GM08714 (cell line): ENCODE data around the gene RASAL3.
"Not testable (repeated sequence)": the region's sequence is repeated elsewhere in the genome, so short reads cannot be mapped to it uniquely, and the experiment has no call there.

ENCODE experiments used
- H3K4me3 ChIP-seq: fragments of 200-500 bp; sonication (Bioruptor generic); 2 replicates; pipeline ENCODE4 v1.5.1; 2014; ENCODE audit warnings: mild to moderate bottlenecking, low read length, inconsistent platforms
- ZNF274 ChIP-seq: IDR thresholded peaks from 2 replicates; pipeline ENCODE4 v1.6.1; 2012; ENCODE audit warnings: mild to moderate bottlenecking, low read depth, low read length

Gene RASAL3

DNA sequence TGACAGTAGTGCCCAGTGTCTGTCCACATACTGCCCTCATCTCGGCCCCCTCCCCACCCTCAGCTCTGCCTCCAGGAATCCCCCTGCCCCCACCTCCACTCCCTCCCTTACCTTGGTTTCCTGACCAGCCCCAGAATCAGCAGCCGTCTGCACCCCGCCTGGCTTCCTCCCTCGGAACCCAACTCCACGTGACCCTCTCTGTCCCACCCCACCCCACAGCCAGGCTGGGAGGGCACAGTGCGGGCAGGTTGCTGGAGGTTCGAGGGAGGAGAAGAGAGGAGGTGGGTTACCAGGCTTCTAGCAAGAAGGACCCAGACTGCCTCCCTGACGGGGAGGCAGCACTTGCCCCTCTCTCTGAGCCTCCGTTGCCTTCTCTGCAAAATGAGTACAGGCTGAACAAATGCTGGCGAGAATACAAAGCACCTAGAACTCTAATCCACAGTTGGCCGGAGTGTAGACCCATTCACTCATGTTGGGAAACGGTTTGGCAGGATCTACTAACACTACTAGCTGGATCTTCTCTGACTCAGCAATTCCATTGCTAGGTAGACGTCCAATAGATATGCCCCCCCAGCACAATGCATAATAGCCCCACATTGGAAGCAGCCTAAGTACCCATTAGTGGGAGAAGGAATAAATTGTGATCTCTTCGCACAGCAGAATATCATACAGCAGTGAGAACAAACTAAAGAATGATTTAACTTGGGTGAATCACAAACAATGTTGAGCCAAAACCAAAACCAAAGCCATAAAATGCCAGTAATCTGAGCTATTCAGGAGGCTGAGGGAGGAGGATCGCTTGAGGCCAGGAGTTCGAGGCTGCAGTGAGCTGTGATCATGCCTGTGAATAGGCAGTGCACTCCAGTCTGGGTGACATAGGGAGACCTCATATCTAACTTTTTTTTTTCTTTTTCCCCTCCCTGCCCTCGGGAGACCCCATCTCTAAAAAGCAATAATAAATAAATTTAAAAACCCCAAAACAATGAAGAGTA is at the start of gene RASAL3:
RASAL3 (minus strand) TSS at position 151 of the 992 bp plus-strand sequence. CDS start 186 bp downstream, outside the sequence.
- H3K4me3 ChIP-seq: peak within 1 kb of the TSS; percentile 80
- no peak for TF ChIP-seq ZNF274

DNA sequence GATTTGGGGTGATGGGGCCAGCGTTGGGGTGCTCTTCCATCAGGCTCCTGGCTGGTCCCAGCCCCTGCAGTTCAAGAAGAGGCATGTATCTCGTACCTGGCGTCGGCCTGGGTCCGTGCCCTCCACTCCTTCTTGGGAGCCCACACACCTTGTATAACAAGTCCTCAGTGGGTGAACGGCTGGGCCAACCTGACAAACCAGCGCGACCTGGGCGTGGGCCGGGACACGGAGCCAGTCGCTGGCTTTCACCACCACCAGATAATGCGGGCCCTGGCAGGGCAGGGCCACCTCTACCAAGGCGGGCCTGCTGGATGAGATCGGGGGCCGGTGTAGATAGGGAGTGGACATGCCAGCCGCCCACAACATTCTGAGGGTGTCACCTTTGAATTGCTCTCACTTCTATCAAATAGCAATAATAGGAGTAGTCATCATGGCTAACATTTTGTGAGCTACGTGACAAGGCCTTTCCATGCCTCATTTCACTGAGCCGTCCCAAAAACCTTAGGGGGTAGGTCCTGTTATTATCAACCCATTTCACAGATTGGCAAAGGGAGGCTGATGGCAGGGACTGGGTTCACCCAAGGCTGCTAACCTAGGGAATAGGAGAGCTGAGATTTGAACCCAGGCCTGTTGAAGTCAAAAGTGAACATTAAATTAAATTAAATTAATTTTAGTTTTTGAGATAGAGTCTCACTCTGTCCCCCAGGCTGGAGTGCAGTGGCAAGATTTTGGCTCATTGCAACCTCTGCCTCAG is 47.5 kb upstream of the RASAL3 start:
- TF ChIP-seq ZNF274: no peak
- no peak overlapping the region for H3K4me3 ChIP-seq

DNA sequence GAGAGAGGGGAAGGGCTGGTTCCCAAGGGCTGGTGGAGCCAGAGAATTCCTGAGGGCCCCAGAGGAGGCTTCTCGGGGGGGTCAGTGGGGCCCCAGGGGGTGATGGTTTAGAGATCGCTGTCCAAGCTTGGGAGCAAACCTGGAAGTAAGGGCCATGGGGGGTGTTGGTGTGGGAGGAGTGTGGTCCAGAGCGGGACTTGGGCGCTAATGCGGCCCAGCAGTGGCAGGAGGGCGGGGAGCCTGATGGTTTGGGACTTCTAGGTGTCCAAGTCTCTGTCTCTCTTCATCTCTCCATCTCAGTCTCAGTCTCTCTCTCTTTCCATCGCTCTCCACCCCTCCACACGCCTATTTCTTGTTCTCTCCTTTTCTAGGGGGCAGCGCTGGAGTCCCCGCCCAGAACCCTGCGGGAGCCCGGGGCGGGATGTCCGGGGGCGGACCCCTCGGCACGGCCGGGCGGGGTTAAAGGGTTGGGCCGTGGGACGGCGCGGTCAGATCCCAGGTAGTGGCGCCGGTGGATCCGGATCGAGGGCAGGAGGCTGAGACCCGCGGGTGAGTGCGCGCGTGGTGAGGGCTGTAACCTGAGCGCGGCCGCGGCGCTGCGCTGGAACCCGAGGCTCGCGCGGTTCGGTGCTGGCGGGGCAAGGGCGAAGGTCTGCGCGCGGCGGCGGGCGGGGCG is 43.8 kb upstream of the RASAL3 start, which contains the start of gene CYP4F22:
CYP4F22 (plus strand) TSS at position 491 of the 676 bp plus-strand sequence. CDS start 16,812 bp downstream, outside the sequence.
- no peak within 1 kb of the TSS for H3K4me3 ChIP-seq
- no peak for TF ChIP-seq ZNF274

DNA sequence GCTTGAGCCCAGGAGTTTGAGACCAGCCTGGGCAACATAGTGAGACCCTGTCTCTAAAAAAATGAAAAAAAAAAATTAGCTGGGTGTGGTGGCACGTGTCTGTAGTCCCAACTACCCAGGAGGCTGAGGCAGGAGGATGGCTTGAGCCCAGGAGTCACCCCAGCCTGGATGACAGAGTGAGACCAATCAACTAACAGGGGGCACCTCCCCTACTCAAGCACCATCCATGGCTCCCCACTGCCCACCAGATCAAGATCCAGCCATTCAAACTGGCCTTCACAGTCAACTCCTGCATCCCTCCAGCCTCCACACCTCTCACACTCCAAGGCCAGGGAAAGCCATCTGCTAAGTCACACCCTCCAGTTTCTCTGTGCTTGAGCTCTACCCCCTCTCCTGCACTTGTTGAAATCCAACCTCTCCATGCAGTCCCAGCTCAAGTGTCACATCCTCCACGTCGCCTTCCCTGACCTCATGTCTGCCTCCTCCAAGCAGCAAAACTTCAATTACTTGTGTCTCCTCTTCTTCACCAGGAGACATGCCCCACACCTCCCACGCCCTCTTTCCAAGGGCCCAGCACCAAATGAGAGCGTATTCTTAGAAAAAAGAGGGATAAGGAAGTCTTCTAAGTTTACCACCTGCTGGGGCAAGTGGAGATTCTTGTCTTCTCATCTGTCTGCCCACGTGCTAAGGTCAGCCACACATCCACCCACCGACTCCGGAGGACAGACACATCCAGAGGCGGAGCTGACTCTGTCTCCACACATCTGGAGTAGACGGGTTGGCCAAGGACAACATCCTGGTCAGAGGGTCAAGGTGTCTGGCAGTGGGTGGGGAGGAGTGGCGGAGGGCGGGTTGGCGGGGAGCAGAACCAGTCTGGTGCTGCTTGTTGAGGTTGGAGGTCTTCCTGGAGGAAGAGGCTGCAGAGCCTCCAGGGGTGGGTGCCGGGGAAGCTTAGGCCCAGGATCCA is 43.0 kb upstream of the RASAL3 start:
- no peak for TF ChIP-seq ZNF274
- no peak overlapping the region for H3K4me3 ChIP-seq

DNA sequence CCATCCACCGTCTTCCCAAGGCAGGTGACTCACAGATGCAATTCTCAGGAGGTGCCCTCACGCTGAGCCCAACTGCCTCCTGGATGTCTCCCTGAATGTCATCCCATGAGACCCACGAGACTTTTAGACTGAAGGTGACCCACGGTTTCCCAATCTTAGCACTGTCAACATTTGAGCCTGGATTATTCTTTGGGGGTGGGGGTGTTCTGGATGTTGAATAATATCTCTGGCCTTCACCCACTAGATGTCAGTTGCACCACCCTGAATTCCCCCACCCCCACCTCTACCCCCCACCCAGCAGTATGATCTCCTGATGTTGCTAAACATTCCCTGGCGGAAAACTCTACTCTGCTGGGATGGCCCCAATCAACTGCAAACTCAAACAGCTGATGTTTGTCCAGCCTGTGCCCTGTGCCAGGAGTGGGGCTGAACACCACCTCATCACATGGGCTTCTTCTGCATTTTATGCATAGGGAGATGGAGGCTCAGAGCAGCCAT is 41.8 kb upstream of the RASAL3 start:
- H3K4me3 ChIP-seq: no peak overlapping the region
- no peak for TF ChIP-seq ZNF274

DNA sequence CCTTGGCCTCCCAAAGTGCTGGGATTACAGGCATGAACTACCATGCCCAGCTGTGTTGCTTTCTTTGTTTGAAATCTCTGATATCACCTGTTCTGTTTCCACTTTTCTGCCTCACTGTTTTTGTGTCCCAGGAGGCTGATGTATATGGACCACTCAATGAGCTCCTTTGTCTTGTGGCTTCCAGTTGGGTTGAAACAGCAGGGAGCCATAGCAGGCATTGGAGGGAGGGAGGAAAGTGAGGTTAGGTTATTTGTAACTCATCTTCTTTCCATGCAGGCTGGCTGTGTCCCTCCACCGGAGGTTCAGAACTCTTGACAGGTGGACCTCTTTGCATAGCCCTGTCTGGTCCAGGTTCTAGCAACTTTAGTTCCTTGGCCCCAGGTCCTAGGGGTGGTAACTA is 37.9 kb upstream of the RASAL3 start:
- no peak for TF ChIP-seq ZNF274
- H3K4me3 ChIP-seq: no peak overlapping the region

DNA sequence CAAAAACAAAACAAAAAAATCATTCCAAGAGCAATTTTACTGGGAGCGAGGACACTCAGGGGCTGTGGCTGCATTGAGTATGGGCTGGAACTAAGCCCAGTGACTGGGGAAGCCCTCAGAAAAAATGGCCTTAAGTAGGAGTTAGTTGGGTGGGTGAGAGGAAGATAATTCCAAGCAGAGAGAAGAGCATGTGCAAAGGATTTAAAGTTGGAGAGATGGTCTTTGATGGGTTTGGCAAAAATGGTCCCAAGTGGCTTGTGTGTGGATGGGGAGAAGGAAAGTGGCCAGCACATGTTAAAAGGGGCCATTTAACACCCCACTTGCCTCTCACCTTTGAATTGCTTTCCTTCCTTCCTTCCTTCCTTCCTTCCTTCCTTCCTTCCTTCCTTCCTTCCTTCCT is 37.3 kb upstream of the RASAL3 start:
- TF ChIP-seq ZNF274: no peak

DNA sequence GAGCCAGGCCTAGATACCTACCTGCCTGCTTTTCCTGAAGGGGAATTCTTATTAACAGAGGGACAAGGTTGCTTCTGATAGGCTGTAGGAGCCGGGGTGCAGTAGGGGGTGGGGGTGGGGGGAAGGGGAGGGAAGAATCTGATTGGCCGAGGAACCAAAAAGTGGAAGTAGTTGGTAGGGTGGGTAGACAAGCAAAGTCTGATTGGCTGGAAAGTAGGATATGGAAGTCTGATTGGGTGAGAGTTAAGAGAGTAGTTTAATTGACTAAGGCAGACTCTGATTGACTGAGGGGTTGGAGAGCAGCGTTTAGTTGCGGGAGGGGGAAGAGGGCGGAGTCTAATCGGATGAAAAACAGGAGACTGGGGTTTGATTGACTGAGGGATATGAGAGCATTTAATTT is 34.6 kb upstream of the RASAL3 start:
- H3K4me3 ChIP-seq: no peak overlapping the region
- no peak for TF ChIP-seq ZNF274

More for the DNA sequence above, 37.3 kb upstream of the RASAL3 start:
- H3K4me3 ChIP-seq: no peak overlapping the region

DNA sequence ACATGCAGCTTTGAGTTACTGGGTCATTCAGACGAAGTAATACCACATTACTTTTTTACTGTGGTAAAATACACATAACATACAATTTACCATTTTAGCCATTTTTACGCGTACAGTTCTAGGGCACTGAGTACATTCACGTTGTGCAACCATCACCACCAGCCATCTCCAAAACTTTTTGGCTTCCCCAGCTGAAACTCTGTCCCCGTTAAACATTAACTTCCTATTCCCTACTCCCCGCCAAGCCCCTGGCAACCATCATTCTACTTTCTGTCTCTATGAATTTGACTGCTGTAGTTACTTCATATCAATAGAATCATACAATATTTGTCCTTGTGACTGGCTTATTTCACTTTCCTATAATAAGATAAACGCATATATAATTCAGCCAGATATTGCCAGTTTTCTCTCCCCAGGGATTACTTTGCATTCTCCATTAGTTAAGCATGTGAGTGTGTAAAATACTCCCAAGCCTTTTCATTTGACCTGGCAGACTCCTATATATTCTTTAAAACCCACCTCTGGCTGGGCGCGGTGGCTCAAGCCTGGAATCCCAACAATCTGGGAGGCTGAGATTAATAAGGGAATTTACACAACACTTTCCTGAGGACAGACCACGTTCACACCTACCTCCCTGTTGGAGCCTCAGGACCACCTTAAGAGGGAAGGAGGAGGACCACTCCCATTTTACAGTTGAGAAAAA is 34.0 kb upstream of the RASAL3 start:
- TF ChIP-seq ZNF274: no peak
- no peak overlapping the region for H3K4me3 ChIP-seq

DNA sequence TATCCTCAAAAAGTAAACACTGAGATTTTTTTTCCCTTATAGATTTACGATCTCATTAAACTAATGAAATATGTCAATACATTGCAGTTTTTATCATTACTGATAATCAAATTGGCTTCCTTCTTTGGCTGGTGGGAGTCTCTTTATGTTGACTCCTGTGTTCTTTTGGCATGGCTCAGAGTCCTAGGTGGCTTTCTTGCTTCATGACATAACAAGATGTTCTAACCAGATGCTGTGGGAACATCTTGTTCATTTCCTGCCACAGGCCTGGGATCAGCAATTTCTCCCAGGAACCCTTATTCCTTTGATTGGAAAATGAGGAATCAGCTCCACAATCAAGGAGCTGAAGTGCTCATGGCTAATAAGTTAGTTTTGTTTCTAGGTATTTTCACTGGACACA is 30.8 kb upstream of the RASAL3 start:
- no peak overlapping the region for H3K4me3 ChIP-seq
- TF ChIP-seq ZNF274: no peak

DNA sequence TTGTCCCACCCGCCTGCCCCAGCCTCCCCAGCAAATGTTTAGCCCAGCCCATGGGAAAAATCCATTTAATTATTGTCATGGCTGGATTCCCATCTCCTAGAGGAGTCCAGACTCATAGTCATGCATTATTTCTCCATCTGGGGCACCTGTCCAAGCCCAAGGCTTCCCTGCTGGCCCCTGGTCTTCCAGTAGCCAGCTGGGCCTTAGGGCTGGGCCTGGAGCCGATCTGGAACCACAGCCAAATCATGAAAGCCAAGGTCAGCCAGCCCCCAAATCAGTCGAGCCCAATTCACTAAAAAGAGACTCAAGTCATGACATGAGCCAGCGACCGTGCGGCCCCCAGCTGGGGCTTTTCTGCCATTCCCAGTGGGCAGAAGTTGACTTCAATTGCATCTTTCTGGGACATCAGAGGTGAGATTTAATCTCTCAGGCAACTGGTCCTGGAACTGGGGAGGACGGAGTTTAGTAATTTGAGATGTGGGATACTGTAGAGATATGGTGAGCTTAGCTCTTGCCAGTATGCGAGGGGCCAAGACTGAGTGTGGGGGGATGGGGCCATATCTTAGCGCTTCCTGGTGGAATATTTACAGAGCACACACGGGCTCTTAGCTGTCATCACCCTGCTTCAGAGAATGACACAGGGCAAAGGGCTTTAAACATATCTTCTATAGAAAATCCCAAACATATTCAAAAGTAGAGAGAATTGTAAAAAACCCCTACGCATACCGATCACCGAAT is 24.3 kb upstream of the RASAL3 start:
- H3K4me3 ChIP-seq: no peak overlapping the region
- no peak for TF ChIP-seq ZNF274

DNA sequence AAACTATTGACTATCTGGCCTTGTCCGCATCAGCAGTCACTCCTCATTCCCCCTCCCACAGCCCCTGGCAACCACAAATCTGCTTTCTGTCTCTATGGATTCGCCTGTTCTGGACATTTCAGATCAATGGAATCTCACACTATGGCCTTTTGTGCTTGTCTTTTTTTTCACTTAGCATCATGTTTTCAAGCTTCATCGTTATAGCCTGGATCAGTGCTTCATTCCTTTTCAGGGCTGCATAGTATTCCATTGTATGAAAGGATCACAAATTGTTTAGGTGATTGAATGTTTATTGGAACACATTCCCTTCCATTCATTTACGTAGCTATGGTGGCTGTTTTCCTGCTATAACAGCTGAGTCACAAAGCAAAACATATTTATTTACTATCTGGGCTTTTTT is 22.7 kb upstream of the RASAL3 start:
- no peak for TF ChIP-seq ZNF274

DNA sequence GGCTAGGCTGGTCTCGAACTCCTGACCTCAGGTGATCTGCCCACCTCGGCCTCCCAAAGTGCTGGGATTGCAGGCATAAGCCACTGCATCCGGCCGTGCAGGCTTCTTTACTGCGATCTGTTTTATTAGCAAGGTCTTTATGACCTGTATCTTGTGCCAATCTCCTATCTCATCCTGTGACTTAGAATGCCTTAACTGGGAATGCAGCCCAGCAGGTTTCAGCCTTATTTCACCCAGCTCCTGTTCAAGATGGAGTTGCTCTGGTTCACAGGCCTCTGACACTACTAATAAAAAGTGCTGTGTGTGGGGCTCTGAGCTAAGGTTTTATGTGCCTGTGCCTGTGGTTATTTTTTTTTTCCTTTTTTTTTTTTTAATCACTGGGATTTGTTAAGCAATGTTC is 21.4 kb upstream of the RASAL3 start:
- H3K4me3 ChIP-seq: not testable (repeated sequence)

More for the DNA sequence above, 22.7 kb upstream of the RASAL3 start:
- no peak overlapping the region for H3K4me3 ChIP-seq

DNA sequence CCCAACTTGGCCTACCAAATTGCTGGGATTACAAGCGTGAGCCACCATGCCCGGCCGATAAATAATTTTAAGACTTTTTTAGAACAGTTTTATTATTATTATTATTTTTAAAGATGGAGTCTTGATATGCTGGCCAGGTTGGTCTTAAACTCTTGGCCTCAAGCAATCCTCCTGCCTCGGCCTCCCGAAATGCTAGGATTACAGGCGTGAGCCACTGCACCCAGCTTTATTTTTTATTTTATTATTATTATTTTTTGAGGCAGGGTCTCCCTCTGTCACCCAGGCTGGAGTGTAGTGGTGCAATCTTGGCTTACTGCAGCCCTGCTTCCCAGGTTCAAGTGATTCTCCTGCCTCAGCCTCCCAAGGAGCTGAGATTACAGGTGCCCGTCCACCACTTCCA is 16.7 kb upstream of the RASAL3 start:
- H3K4me3 ChIP-seq: not testable (repeated sequence)
